ENCODE data around the gene VDR.
A peak's percentile ranks its signal among the peaks of the same experiment; 100 is the strongest.

VDR gene

GRCh38 chr12:47800582-47800981, 104.2 kb downstream of the VDR start:
- no peak for DNase-seq (ENCODE audit: low spot score)
- no peak for TF ChIP-seq CTCF (IDR thresholded peaks at IDR 0.05; ENCODE audit: extremely low read depth, missing control alignments)

- no peak for TF ChIP-seq CTCF (IDR thresholded peaks at IDR 0.05; ENCODE audit: extremely low read depth, missing control alignments)
- no peak for DNase-seq (ENCODE audit: low spot score)
Measured at GRCh38 chr12:47799357-47799955, 105.3 kb downstream of the VDR start.

GRCh38 chr12:47798382-47798948, 106.3 kb downstream of the VDR start:
- no peak for TF ChIP-seq CTCF (IDR thresholded peaks at IDR 0.05; ENCODE audit: extremely low read depth, missing control alignments)
- no peak for DNase-seq (ENCODE audit: low spot score)

- peak; percentile 23 for TF ChIP-seq CTCF (IDR thresholded peaks at IDR 0.05; ENCODE audit: extremely low read depth, missing control alignments)
- DNase-seq (ENCODE audit: low spot score): peak; percentile 84
Measured at GRCh38 chr12:47797441-47797840, 107.4 kb downstream of the VDR start.

GRCh38 chr12:47795814-47796411, 108.9 kb downstream of the VDR start:
- TF ChIP-seq CTCF (IDR thresholded peaks at IDR 0.05; ENCODE audit: extremely low read depth, missing control alignments): no peak
- DNase-seq (ENCODE audit: low spot score): no peak

- no peak for TF ChIP-seq CTCF (IDR thresholded peaks at IDR 0.05; ENCODE audit: extremely low read depth, missing control alignments)
- no peak for DNase-seq (ENCODE audit: low spot score)
Measured at GRCh38 chr12:47795121-47795813, 109.5 kb downstream of the VDR start.

GRCh38 chr12:47794679-47795078, 110.1 kb downstream of the VDR start:
- no peak for TF ChIP-seq CTCF (IDR thresholded peaks at IDR 0.05; ENCODE audit: extremely low read depth, missing control alignments)
- DNase-seq (ENCODE audit: low spot score): no peak
